HepG2 (cell line): ENCODE data around the gene LZTR1. TPM values are rescaled to one million over a fixed set of nuclear protein-coding genes. Genes with fewer than 3 reads are reported as not detected.

ENCODE experiments used
- CEBPB ChIP-seq: IDR thresholded peaks from 2 replicates; pipeline ENCODE4 v1.6.1; 2011; ENCODE audit warnings: low read depth, low read length, improper control_type of control experiment, borderline replicate concordance
- CHD2 ChIP-seq: IDR thresholded peaks from 2 replicates; pipeline ENCODE4 v1.6.1; 2011; ENCODE audit warnings: low read depth, low read length, improper control_type of control experiment
- HNRNPL ChIP-seq: fragments of 200-400 bp; formaldehyde crosslinking; IDR thresholded peaks from 2 replicates; pipeline ENCODE4 v1.6.1; 2017; ENCODE audit warnings: mild to moderate bottlenecking, low read depth, low read length
- ZFP41 ChIP-seq: sonication (generic); formaldehyde crosslinking; IDR thresholded peaks from 2 replicates; pipeline ENCODE4 v1.4.0; 2020; ENCODE audit warnings: mild to moderate bottlenecking, missing genetic modification reagents, borderline replicate concordance
- ZNF367 ChIP-seq: sonication (generic); formaldehyde crosslinking; IDR thresholded peaks from 2 replicates; pipeline ENCODE4 v1.4.0; 2020; ENCODE audit warnings: missing genetic modification reagents, borderline replicate concordance
- ZNF468 ChIP-seq: sonication (generic); formaldehyde crosslinking; IDR thresholded peaks from 2 replicates; pipeline ENCODE4 v1.8.0; 2022; ENCODE audit warnings: mild to moderate bottlenecking, moderate library complexity, missing genetic modification reagents
- ZNF614 ChIP-seq: IDR thresholded peaks from 2 replicates; pipeline ENCODE4 v1.6.1; 2018; ENCODE audit warnings: missing biosample characterization, missing genetic modification reagents, inconsistent platforms, borderline replicate concordance
- ZNF720 ChIP-seq: sonication (generic); formaldehyde crosslinking; IDR thresholded peaks from 2 replicates; pipeline ENCODE4 v1.4.0; 2020; ENCODE audit warnings: missing genetic modification reagents
- polyA plus RNA-seq, 8 experiments: library from polyadenylated mRNA; depleted of rRNA in 3 of 8; stranded (reverse) in 7 of 8; unstranded in 1 of 8; fragments of >200 nt; fragmentation: Illumina TruSeq in 4 of 8; extraction: Trizol in 4 of 8; gene quantifications; 2 replicates each; pipeline versions ENCODE4 v1.2.1 to v1.2.3, GENCODE V29; 2011 to 2016; ENCODE audit warnings: low read depth in 4 of 8, missing spikeins in 1 of 8, mixed read lengths in 1 of 8; ENCODE audit not compliant: insufficient read depth in 1 of 8
- total RNA-seq, 5 experiments: library from RNA; depleted of rRNA; stranded (reverse); fragments of >200 nt; fragmentation: Illumina TruSeq; extraction: Trizol; gene quantifications; 2 replicates each; pipeline ENCODE4 v1.2.3, GENCODE V29; 2016; ENCODE audit warnings: low read depth in 1 of 5
- TF ChIP-seq, protein P1 (sequence below): sonication (generic); formaldehyde crosslinking; IDR thresholded peaks from 2 replicates; pipeline ENCODE4 v1.4.0; 2020; ENCODE audit warnings: missing genetic modification reagents
- TF ChIP-seq, protein P2 (sequence below): sonication (generic); formaldehyde crosslinking; IDR thresholded peaks from 2 replicates; pipeline ENCODE4 v1.8.0; 2022; ENCODE audit warnings: missing genetic modification reagents, mild to moderate bottlenecking, moderate library complexity, borderline replicate concordance
- TF ChIP-seq, protein P3 (sequence below), 2 experiments: sonication (generic) in 1 of 2; formaldehyde crosslinking in 1 of 2; IDR thresholded peaks; 2 replicates each; pipeline versions ENCODE4 v1.4.0 to v1.6.1; 2016 to 2020; ENCODE audit warnings: borderline replicate concordance in 1 of 2, low read depth in 1 of 2, mild to moderate bottlenecking in 1 of 2, missing genetic modification reagents in 1 of 2
- TF ChIP-seq, protein P4 (sequence below): IDR thresholded peaks from 2 replicates; pipeline ENCODE4 v1.6.1; 2016; ENCODE audit warnings: missing biosample characterization, missing genetic modification reagents, low read depth

LZTR1 gene
- total and polyA plus RNA-seq, 2 of the 13 experiments (the other 11 are each of a cell fraction or from before 2014, with no cell fraction given), result 21.8 to 22.4 TPM

DNA sequence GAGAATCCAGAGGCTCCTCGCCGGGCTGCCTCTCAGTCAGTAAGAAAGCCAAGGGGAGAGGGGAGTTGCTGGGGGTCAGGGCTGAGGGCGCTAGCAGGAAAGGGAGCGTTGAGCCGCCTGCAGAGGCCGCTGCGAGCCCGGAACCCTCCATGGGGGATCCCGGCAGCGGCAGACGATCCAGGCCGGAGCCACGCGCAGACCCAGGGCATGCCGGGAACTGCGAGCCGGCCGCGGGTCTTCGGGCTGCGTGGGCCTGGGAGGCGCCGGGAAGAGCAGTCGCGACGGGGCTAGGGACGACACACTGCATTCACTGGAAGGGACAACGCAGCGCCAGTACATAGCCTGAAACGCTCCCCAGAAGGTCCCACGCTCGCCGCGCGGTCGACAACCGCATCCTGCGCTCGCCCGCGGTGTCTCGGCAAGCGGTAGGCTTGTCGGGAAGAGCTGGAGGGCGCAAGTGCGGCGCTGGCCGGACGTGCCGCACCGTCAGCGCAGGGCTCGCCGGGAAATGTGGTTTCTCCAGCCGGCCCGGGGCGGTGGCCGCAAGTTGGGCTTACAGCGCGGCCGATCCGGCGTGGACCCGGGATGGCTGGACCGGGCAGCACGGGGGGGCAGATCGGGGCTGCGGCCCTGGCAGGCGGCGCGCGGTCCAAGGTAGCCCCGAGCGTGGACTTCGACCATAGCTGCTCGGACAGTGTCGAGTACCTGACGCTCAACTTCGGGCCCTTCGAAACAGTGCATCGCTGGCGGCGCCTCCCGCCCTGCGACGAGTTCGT, at the start of gene LZTR1 (continued):
- TF ChIP-seq ZNF614 (CRISPR knock-in tag) (peak; percentile 68; the same call in 1 of the 2 replicates), ZNF468 (CRISPR knock-in tag) (no peak), ZNF367 (CRISPR knock-in tag) (peak; percentile 54; the same call in 1 of the 2 replicates), ZFP41 (CRISPR knock-in tag) (no peak; the same call in 1 of the 2 replicates), CHD2 (no peak), ZNF720 (CRISPR knock-in tag) (no peak), HNRNPL (0 out of 2 replicates have a peak, but pooled peaks have one; percentile 31), CEBPB (no peak)
- TF ChIP-seq, protein P1, sequence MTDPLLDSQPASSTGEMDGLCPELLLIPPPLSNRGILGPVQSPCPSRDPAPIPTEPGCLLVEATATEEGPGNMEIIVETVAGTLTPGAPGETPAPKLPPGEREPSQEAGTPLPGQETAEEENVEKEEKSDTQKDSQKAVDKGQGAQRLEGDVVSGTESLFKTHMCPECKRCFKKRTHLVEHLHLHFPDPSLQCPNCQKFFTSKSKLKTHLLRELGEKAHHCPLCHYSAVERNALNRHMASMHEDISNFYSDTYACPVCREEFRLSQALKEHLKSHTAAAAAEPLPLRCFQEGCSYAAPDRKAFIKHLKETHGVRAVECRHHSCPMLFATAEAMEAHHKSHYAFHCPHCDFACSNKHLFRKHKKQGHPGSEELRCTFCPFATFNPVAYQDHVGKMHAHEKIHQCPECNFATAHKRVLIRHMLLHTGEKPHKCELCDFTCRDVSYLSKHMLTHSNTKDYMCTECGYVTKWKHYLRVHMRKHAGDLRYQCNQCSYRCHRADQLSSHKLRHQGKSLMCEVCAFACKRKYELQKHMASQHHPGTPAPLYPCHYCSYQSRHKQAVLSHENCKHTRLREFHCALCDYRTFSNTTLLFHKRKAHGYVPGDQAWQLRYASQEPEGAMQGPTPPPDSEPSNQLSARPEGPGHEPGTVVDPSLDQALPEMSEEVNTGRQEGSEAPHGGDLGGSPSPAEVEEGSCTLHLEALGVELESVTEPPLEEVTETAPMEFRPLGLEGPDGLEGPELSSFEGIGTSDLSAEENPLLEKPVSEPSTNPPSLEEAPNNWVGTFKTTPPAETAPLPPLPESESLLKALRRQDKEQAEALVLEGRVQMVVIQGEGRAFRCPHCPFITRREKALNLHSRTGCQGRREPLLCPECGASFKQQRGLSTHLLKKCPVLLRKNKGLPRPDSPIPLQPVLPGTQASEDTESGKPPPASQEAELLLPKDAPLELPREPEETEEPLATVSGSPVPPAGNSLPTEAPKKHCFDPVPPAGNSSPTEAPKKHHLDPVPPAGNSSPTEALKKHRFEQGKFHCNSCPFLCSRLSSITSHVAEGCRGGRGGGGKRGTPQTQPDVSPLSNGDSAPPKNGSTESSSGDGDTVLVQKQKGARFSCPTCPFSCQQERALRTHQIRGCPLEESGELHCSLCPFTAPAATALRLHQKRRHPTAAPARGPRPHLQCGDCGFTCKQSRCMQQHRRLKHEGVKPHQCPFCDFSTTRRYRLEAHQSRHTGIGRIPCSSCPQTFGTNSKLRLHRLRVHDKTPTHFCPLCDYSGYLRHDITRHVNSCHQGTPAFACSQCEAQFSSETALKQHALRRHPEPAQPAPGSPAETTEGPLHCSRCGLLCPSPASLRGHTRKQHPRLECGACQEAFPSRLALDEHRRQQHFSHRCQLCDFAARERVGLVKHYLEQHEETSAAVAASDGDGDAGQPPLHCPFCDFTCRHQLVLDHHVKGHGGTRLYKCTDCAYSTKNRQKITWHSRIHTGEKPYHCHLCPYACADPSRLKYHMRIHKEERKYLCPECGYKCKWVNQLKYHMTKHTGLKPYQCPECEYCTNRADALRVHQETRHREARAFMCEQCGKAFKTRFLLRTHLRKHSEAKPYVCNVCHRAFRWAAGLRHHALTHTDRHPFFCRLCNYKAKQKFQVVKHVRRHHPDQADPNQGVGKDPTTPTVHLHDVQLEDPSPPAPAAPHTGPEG (CRISPR knock-in tag), result peak; percentile 86; the same call in 1 of the 2 replicates
- TF ChIP-seq, protein P2, sequence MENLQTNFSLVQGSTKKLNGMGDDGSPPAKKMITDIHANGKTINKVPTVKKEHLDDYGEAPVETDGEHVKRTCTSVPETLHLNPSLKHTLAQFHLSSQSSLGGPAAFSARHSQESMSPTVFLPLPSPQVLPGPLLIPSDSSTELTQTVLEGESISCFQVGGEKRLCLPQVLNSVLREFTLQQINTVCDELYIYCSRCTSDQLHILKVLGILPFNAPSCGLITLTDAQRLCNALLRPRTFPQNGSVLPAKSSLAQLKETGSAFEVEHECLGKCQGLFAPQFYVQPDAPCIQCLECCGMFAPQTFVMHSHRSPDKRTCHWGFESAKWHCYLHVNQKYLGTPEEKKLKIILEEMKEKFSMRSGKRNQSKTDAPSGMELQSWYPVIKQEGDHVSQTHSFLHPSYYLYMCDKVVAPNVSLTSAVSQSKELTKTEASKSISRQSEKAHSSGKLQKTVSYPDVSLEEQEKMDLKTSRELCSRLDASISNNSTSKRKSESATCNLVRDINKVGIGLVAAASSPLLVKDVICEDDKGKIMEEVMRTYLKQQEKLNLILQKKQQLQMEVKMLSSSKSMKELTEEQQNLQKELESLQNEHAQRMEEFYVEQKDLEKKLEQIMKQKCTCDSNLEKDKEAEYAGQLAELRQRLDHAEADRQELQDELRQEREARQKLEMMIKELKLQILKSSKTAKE (CRISPR knock-in tag), result no peak
- TF ChIP-seq, protein P3, sequence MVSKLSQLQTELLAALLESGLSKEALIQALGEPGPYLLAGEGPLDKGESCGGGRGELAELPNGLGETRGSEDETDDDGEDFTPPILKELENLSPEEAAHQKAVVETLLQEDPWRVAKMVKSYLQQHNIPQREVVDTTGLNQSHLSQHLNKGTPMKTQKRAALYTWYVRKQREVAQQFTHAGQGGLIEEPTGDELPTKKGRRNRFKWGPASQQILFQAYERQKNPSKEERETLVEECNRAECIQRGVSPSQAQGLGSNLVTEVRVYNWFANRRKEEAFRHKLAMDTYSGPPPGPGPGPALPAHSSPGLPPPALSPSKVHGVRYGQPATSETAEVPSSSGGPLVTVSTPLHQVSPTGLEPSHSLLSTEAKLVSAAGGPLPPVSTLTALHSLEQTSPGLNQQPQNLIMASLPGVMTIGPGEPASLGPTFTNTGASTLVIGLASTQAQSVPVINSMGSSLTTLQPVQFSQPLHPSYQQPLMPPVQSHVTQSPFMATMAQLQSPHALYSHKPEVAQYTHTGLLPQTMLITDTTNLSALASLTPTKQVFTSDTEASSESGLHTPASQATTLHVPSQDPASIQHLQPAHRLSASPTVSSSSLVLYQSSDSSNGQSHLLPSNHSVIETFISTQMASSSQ (IDR thresholded peaks at IDR 0.05; ENCODE audit: low read depth), result no peak
- TF ChIP-seq, protein P3 (CRISPR knock-in tag; IDR thresholded peaks at IDR 0.05; ENCODE audit: borderline replicate concordance), result peak; percentile 78
- TF ChIP-seq, protein P4, sequence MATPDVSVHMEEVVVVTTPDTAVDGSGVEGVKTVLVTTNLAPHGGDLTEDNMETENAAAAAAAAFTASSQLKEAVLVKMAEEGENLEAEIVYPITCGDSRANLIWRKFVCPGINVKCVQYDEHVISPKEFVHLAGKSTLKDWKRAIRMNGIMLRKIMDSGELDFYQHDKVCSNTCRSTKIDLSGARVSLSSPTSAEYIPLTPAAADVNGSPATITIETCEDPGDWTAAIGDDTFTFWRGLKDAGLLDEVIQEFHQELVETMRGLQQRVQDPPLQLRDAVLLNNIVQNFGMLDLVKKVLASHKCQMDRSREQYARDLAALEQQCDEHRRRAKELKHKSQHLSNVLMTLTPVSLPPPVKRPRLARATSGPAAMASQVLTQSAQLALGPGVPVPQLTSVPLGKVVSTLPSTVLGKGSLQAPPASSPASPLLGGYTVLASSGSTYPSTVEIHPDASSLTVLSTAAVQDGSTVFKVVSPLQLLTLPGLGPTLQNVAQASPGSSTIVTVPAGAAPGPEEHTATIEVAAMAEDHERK (CRISPR knock-in tag), result peak; percentile 89
